ENCODE measurements around the gene FCSK. TPM values are rescaled to one million over a fixed set of nuclear protein-coding genes. Genes with fewer than 3 reads are reported as not detected.

FCSK gene
- total and polyA plus RNA-seq, 2 experiments from 2014 or later = 15.7 to 25.9 TPM

DNA sequence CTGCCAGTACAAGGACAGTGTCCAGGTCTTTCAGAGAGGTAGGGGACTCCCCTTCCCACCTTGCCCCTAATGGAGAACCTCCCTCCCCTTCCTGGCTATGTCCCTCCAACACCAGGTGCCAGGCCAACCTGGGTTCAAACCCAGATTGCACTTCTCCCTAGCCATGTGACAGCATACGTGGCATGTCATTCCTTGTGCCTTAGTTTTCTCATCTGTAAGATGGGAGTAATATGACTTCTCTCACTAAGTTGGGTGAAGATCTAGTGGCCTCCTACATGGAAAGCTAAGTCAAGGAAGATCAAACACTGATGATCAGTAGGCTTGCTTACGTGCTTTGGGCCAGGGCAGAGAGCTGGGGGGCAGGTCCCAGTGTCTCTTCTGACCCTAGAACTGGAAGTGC, 8.8 kb downstream of the FCSK start:
- WGBS (ENCODE audit: low lambda C conversion rate, missing lambda C conversion rate) = 97% methylated on average over 2 of the region's 2 CpGs
- H2AFZ ChIP-seq = no peak overlapping the region
- no peaks in the 10 kb centered on the region for H3K4me1 ChIP-seq (ENCODE audit: insufficient read depth)
- no peaks in the 10 kb centered on the region for H3K9me2 ChIP-seq (replicated peaks; ENCODE audit: insufficient read depth)
- H3K27ac ChIP-seq = no peak overlapping the region
- H3K9me3 ChIP-seq (ENCODE audit: low read depth) = no peaks in the 10 kb centered on the region
- no peaks in the 10 kb centered on the region for H3K79me2 ChIP-seq
- H3K4me3 ChIP-seq = no peak overlapping the region
- H4K20me1 ChIP-seq (ENCODE audit: insufficient read depth, poor library complexity, severe bottlenecking) = no peaks in the 10 kb centered on the region
- no peaks in the 10 kb centered on the region for H3K27me3 ChIP-seq
- DNase-seq (ENCODE audit: low spot score) = no peak
- no peaks in the 10 kb centered on the region for H3K36me3 ChIP-seq (replicated peaks; ENCODE audit: insufficient read depth, low read depth)
- no peak overlapping the region for H3K4me2 ChIP-seq
- TF ChIP-seq, protein P1, sequence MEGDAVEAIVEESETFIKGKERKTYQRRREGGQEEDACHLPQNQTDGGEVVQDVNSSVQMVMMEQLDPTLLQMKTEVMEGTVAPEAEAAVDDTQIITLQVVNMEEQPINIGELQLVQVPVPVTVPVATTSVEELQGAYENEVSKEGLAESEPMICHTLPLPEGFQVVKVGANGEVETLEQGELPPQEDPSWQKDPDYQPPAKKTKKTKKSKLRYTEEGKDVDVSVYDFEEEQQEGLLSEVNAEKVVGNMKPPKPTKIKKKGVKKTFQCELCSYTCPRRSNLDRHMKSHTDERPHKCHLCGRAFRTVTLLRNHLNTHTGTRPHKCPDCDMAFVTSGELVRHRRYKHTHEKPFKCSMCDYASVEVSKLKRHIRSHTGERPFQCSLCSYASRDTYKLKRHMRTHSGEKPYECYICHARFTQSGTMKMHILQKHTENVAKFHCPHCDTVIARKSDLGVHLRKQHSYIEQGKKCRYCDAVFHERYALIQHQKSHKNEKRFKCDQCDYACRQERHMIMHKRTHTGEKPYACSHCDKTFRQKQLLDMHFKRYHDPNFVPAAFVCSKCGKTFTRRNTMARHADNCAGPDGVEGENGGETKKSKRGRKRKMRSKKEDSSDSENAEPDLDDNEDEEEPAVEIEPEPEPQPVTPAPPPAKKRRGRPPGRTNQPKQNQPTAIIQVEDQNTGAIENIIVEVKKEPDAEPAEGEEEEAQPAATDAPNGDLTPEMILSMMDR (IDR thresholded peaks at IDR 0.05; ENCODE audit: poor library complexity) = no peak
- no peak for TF ChIP-seq EZH2 (IDR thresholded peaks at IDR 0.05; ENCODE audit: borderline replicate concordance)
- TF ChIP-seq EZH2phosphoT487 (IDR thresholded peaks at IDR 0.05; ENCODE audit: low read depth, severe bottlenecking, unreplicated experiment) = no peak

DNA sequence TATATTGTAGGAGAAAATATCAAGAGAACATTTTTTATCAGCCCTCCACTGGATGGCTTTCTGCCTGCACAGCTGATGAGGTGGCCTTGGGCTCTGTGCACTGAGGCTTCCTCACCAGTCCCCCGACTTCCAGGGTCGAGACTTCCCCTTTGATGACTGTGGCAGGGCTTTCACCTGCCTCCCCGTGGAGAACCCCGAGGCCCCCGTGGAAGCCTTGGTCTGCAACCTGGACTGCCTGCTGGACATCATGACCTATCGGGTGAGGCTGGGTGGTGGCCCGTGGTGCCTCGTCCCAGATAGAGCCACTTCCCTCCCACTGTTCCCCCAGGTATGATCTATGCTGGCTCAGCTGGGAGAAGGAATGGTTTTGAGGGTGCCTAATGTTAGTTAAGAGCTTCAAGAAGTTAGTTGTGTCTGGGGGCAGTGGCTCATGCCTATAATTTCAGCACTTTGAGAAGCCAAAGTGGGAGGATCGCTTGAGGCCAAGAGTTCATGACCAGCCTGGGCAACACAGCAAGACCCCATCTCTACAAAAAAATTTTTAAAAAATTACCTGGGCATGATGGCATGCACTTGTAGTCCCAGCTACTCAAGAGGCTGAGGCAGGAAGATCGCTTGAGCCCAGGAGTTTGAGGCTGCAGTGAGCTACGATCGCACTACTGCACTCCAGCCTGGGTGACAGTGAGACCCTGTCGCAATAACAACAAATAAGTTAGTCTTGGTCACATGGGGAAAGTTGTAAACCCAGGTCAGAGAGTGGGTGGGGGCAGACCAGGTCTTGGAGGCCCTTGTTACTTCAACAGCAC, 11.8 kb downstream of the FCSK start:
- WGBS (ENCODE audit: low lambda C conversion rate, missing lambda C conversion rate) = 93% methylated on average over 13 of the region's 13 CpGs
- Histone ChIP-seq H3K27ac (no peak overlapping the region), H3K9me3 (ENCODE audit: low read depth) (no peaks in the 10 kb centered on the region), H3K4me2 (no peak overlapping the region), H2AFZ (no peak overlapping the region), H4K20me1 (ENCODE audit: insufficient read depth, poor library complexity, severe bottlenecking) (no peaks in the 10 kb centered on the region), H3K4me3 (no peak overlapping the region), H3K4me1 (ENCODE audit: insufficient read depth) (no peaks in the 10 kb centered on the region), H3K79me2 (no peaks in the 10 kb centered on the region), H3K27me3 (no peaks in the 10 kb centered on the region), H3K9me2 (replicated peaks; ENCODE audit: insufficient read depth) (no peaks in the 10 kb centered on the region), H3K36me3 (replicated peaks; ENCODE audit: insufficient read depth, low read depth) (no peaks in the 10 kb centered on the region)
- no peak for DNase-seq (ENCODE audit: low spot score)
- TF ChIP-seq EZH2 (IDR thresholded peaks at IDR 0.05; ENCODE audit: borderline replicate concordance) (no peak), EZH2phosphoT487 (IDR thresholded peaks at IDR 0.05; ENCODE audit: low read depth, severe bottlenecking, unreplicated experiment) (no peak)
- TF ChIP-seq, protein P1 (IDR thresholded peaks at IDR 0.05; ENCODE audit: poor library complexity) = no peak

GRCh38 chr16:70466805-70467076, 12.3 kb downstream of the FCSK start:
- DNase-seq (ENCODE audit: low spot score) = no peak
- no peak overlapping the region for H2AFZ ChIP-seq
- no peaks in the 10 kb centered on the region for H3K4me1 ChIP-seq (ENCODE audit: insufficient read depth)
- WGBS (ENCODE audit: low lambda C conversion rate, missing lambda C conversion rate) = 95% methylated on average over 7 of the region's 7 CpGs
- TF ChIP-seq EZH2phosphoT487 (IDR thresholded peaks at IDR 0.05; ENCODE audit: low read depth, severe bottlenecking, unreplicated experiment) = no peak
- TF ChIP-seq, protein P1 (IDR thresholded peaks at IDR 0.05; ENCODE audit: poor library complexity) = no peak
- TF ChIP-seq EZH2 (IDR thresholded peaks at IDR 0.05; ENCODE audit: borderline replicate concordance) = no peak
- no peaks in the 10 kb centered on the region for H3K79me2 ChIP-seq
- no peak overlapping the region for H3K27ac ChIP-seq
- no peaks in the 10 kb centered on the region for H3K27me3 ChIP-seq
- no peaks in the 10 kb centered on the region for H4K20me1 ChIP-seq (ENCODE audit: insufficient read depth, poor library complexity, severe bottlenecking)
- no peaks in the 10 kb centered on the region for H3K9me2 ChIP-seq (replicated peaks; ENCODE audit: insufficient read depth)
- no peaks in the 10 kb centered on the region for H3K36me3 ChIP-seq (replicated peaks; ENCODE audit: insufficient read depth, low read depth)
- no peak overlapping the region for H3K4me3 ChIP-seq
- no peak overlapping the region for H3K4me2 ChIP-seq
- H3K9me3 ChIP-seq (ENCODE audit: low read depth) = no peaks in the 10 kb centered on the region

Data from hepatocyte (in vitro differentiated cells).